RPMI8226 (cell line): ENCODE measurements around the gene WFDC1.

Experiments used
- DNase-seq: peaks from one replicate; pipeline ENCODE4 v3.0.0-alpha.2; 2015

Gene WFDC1

GRCh38 chr16:84303516-84303915, 8.8 kb downstream of the WFDC1 start:
- DNase-seq, result no peak

GRCh38 chr16:84306564-84306963, 11.9 kb downstream of the WFDC1 start:
- no peak for DNase-seq

- DNase-seq, result no peak
Observed at GRCh38 chr16:84307209-84307954, 12.7 kb downstream of the WFDC1 start.

- DNase-seq, result peak; percentile 40
Observed at GRCh38 chr16:84308120-84308519, 13.4 kb downstream of the WFDC1 start.

- no peak for DNase-seq
Observed at GRCh38 chr16:84310642-84311041, 16.0 kb downstream of the WFDC1 start.

GRCh38 chr16:84312783-84313382, 18.2 kb downstream of the WFDC1 start:
- DNase-seq, result peak; percentile 58

- DNase-seq, result no peak
Observed at GRCh38 chr16:84313921-84314320, 19.2 kb downstream of the WFDC1 start.

- no peak for DNase-seq
Observed at GRCh38 chr16:84314373-84314772, 19.7 kb downstream of the WFDC1 start.

- no peak for DNase-seq
Observed at GRCh38 chr16:84314814-84315213, 20.1 kb downstream of the WFDC1 start.

- no peak for DNase-seq
Observed at GRCh38 chr16:84315422-84315821, 20.7 kb downstream of the WFDC1 start.

- no peak for DNase-seq
Observed at GRCh38 chr16:84318091-84318975, 23.7 kb downstream of the WFDC1 start.

GRCh38 chr16:84319146-84319760, 24.6 kb downstream of the WFDC1 start:
- no peak for DNase-seq

- no peak for DNase-seq
Observed at GRCh38 chr16:84320511-84320910, 25.8 kb downstream of the WFDC1 start.

- DNase-seq, result no peak
Observed at GRCh38 chr16:84321932-84322331, 27.3 kb downstream of the WFDC1 start.

GRCh38 chr16:84322749-84323148, 28.1 kb downstream of the WFDC1 start:
- no peak for DNase-seq

GRCh38 chr16:84323606-84324005, 28.9 kb downstream of the WFDC1 start:
- DNase-seq, result no peak

- DNase-seq, result no peak
Observed at GRCh38 chr16:84324434-84325262, 30.0 kb downstream of the WFDC1 start.

GRCh38 chr16:84326545-84326944, 31.9 kb downstream of the WFDC1 start:
- no peak for DNase-seq

GRCh38 chr16:84327926-84328505, 33.3 kb downstream of the WFDC1 start:
- DNase-seq, result no peak

- no peak for DNase-seq
Observed at GRCh38 chr16:84329016-84329415, 34.3 kb downstream of the WFDC1 start.

- DNase-seq, result no peak
Observed at GRCh38 chr16:84329843-84330684, 35.4 kb downstream of the WFDC1 start.
